HG03135 (cell line): ENCODE measurements around the gene RHOXF1.
"Not testable (repeated sequence)": the region's sequence is repeated elsewhere in the genome, so short reads cannot be mapped to it uniquely, and the experiment has no call there.

Experiments used
- ATAC-seq: cut with Tn5 transposase; IDR thresholded peaks from one replicate; pipeline ENCODE4 v1.9.1; 2021; ENCODE audit warnings: mild to moderate bottlenecking, moderate library complexity; ENCODE audit not compliant: unreplicated experiment

The RHOXF1 gene

GRCh38 chrX:120115438-120115963 lies at the start of gene RHOXF1:
RHOXF1 (minus strand) TSS chrX:120115913; CDS start chrX:120115862, 51 bp downstream.
- ATAC-seq: no peak

- not testable (repeated sequence) for ATAC-seq
These were observed 43.4 kb upstream of the RHOXF1 start for GRCh38 chrX:120159086-120159485.

GRCh38 chrX:120158313-120158712 lies 42.6 kb upstream of the RHOXF1 start, which contains the start of gene RHOXF2:
RHOXF2 (plus strand) TSS chrX:120158613; CDS start chrX:120158751, 138 bp downstream.
- not testable (repeated sequence) for ATAC-seq

- ATAC-seq: not testable (repeated sequence)
These were observed 34.5 kb upstream of the RHOXF1 start for GRCh38 chrX:120150109-120150744.

- ATAC-seq: no peak
These were observed 31.8 kb upstream of the RHOXF1 start for GRCh38 chrX:120147537-120147936.

- not testable (repeated sequence) for ATAC-seq
These were observed 30.6 kb upstream of the RHOXF1 start for GRCh38 chrX:120146323-120146722.

GRCh38 chrX:120145295-120145925 lies 29.7 kb upstream of the RHOXF1 start:
- ATAC-seq: no peak

GRCh38 chrX:120144178-120144844 lies 28.6 kb upstream of the RHOXF1 start:
- ATAC-seq: no peak

GRCh38 chrX:120140293-120140981 lies 24.7 kb upstream of the RHOXF1 start:
- no peak for ATAC-seq

GRCh38 chrX:120137439-120137838 lies 21.7 kb upstream of the RHOXF1 start:
- ATAC-seq: no peak

- no peak for ATAC-seq
These were observed 21.1 kb upstream of the RHOXF1 start for GRCh38 chrX:120136840-120137239.

- ATAC-seq: no peak
These were observed 20.4 kb upstream of the RHOXF1 start for GRCh38 chrX:120136128-120136527.

- not testable (repeated sequence) for ATAC-seq
These were observed 12.7 kb upstream of the RHOXF1 start for GRCh38 chrX:120128306-120128846.

GRCh38 chrX:120125444-120125843 lies 9.7 kb upstream of the RHOXF1 start:
- ATAC-seq: no peak

GRCh38 chrX:120120223-120120622 lies 4.5 kb upstream of the RHOXF1 start:
- ATAC-seq: no peak

GRCh38 chrX:120111611-120112010 lies 4.1 kb downstream of the RHOXF1 start:
- ATAC-seq: no peak

- ATAC-seq: no peak
These were observed 6.3 kb downstream of the RHOXF1 start for GRCh38 chrX:120109378-120109777.

GRCh38 chrX:120104707-120105106 lies 11.0 kb downstream of the RHOXF1 start:
- not testable (repeated sequence) for ATAC-seq

GRCh38 chrX:120101057-120101456 lies 14.7 kb downstream of the RHOXF1 start:
- not testable (repeated sequence) for ATAC-seq

- ATAC-seq: no peak
These were observed 25.5 kb downstream of the RHOXF1 start for GRCh38 chrX:120090208-120090607.
